HL-60 (cell line): Measurements from ENCODE around the gene SLC35E4.

Experiments used
- CTCF ChIP-seq: IDR thresholded peaks from one replicate; pipeline ENCODE4 v1.5.1; 2011; ENCODE audit warnings: low read length, control low read depth, inconsistent platforms; ENCODE audit not compliant: insufficient read depth
- GABPA ChIP-seq: IDR thresholded peaks from 2 replicates; pipeline ENCODE4 v1.6.1; 2012; ENCODE audit warnings: low read depth
- POLR2AphosphoS5 ChIP-seq: IDR thresholded peaks from 2 replicates; pipeline ENCODE4 v1.6.1; 2012; ENCODE audit warnings: low read depth
- REST ChIP-seq: IDR thresholded peaks from 2 replicates; pipeline ENCODE4 v1.6.1; 2012; ENCODE audit warnings: low read depth; ENCODE audit not compliant: insufficient replicate concordance

DNA sequence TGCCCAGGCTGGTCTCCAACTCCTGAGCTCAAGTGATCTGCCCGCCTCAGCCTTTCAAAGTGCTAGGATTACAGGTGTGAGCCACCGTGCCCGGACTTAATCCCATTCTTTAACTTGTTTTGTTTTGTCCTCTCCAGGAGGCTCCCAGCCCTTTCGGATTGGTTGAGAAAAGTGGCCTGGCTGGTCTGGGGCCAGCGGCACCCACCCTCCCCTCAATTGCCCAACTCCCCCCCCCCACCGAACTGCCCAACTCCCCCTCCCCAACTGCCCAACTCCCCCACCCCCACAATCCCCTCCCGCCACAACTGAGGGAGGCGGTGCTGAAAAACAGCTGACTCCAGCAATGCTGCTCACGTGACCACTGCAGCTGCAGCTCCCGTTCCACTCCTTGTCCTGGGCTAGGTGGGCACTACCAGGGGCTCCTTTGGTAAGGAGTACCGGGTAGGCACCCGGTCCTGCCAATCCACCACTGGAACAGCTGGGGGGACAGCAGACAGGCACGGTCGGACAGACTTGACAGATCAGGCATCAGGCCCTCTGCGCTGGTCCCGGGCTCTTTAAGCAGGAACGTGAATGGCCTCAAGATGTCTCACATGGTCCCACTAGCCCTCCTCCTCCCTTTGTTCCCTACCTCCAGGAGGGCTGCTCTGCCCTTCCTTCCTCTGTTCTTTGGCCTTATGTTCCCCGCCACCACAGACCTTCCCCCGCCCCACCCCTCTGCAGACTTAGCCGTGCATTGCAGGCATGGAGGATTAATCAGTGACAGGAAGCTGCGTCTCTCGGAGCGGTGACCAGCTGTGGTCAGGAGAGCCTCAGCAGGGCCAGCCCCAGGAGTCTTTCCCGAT lies 28.9 kb upstream of the SLC35E4 start, which contains the start of gene TCN2:
- TF ChIP-seq POLR2AphosphoS5, result no peak
- TF ChIP-seq CTCF, result no peak
- no peak for TF ChIP-seq GABPA
- no peak for TF ChIP-seq REST
